Spleen (tissue), 7 donors: ENCODE results near the gene MYO16.

Experiments used
- POLR2A ChIP-seq, 3 donors: fragments of 450-650 bp; IDR thresholded peaks; one replicate each; pipeline ENCODE4 v1.5.1; 2017; ENCODE audit warnings: antibody characterized with exemption in 3 of 3, mild to moderate bottlenecking in 1 of 3
- TF ChIP-seq, protein P1 (sequence below), 11 experiments: fragments of 200-600 bp in 7 of 11; fragments of 450-650 bp in 4 of 11; sonication (generic) in 4 of 11; IDR thresholded peaks in 8 of 11; conservative IDR thresholded peaks in 3 of 11; 1 replicate in 7 of 11; 2 replicates in 4 of 11; pipeline versions ENCODE4 v1.4.0 to v1.8.0; 2016 to 2021; ENCODE audit warnings: antibody characterized with exemption in 11 of 11, inconsistent platforms in 4 of 11, mild to moderate bottlenecking in 1 of 11
- donor health status: DM: no; HTN: no; CAD: no; lungs with moderate emphysema.
- donor health status: DM: no; HTN: no; CAD: no.
- donor health status: DM: no; HTN: no; CAD: no.

- TF ChIP-seq, protein P1, sequence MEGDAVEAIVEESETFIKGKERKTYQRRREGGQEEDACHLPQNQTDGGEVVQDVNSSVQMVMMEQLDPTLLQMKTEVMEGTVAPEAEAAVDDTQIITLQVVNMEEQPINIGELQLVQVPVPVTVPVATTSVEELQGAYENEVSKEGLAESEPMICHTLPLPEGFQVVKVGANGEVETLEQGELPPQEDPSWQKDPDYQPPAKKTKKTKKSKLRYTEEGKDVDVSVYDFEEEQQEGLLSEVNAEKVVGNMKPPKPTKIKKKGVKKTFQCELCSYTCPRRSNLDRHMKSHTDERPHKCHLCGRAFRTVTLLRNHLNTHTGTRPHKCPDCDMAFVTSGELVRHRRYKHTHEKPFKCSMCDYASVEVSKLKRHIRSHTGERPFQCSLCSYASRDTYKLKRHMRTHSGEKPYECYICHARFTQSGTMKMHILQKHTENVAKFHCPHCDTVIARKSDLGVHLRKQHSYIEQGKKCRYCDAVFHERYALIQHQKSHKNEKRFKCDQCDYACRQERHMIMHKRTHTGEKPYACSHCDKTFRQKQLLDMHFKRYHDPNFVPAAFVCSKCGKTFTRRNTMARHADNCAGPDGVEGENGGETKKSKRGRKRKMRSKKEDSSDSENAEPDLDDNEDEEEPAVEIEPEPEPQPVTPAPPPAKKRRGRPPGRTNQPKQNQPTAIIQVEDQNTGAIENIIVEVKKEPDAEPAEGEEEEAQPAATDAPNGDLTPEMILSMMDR (IDR thresholded peaks at IDR 0.05 in 8 of 11, conservative IDR thresholded peaks at IDR 0.05 in 3 of 11), result no peak
- no peak for TF ChIP-seq POLR2A (IDR thresholded peaks at IDR 0.05)
These were observed 314.4 kb downstream of the MYO16 start for GRCh38 chr13:108943842-108944241.
